GM21390 (cell line): Measurements from ENCODE around the gene MPP1.
A peak's percentile ranks its signal among the peaks of the same experiment; 100 is the strongest.
"Not testable (repeated sequence)": the region's sequence is repeated elsewhere in the genome, so short reads cannot be mapped to it uniquely, and the experiment has no call there.

Source experiments
- ATAC-seq: cut with Tn5 transposase; IDR thresholded peaks from one replicate; pipeline ENCODE4 v1.9.1; 2021; ENCODE audit not compliant: unreplicated experiment

The MPP1 gene

GRCh38 chrX:154804957-154805695 lies at the start of gene MPP1:
MPP1 (minus strand) TSS chrX:154805485; CDS start chrX:154805373, 112 bp downstream.
- ATAC-seq, result peak; percentile 93

GRCh38 chrX:154850957-154851611 lies 45.8 kb upstream of the MPP1 start:
- ATAC-seq, result no peak

- no peak for ATAC-seq
Observed at GRCh38 chrX:154840856-154841255, 35.6 kb upstream of the MPP1 start.

GRCh38 chrX:154836163-154836562 lies 30.9 kb upstream of the MPP1 start:
- no peak for ATAC-seq

GRCh38 chrX:154834562-154834961 lies 29.3 kb upstream of the MPP1 start, which contains the start of gene SMIM9:
SMIM9 (minus strand) TSS chrX:154834662; CDS start chrX:154830856, 3,806 bp downstream.
- ATAC-seq, result no peak

GRCh38 chrX:154833746-154834274 lies 28.5 kb upstream of the MPP1 start:
- no peak for ATAC-seq

GRCh38 chrX:154829926-154830442 lies 24.7 kb upstream of the MPP1 start:
- ATAC-seq, result no peak

GRCh38 chrX:154829134-154829533 lies 23.8 kb upstream of the MPP1 start:
- ATAC-seq, result no peak

- no peak for ATAC-seq
Observed at GRCh38 chrX:154828016-154828408, 22.7 kb upstream of the MPP1 start.

GRCh38 chrX:154827194-154828015 lies 22.1 kb upstream of the MPP1 start:
- ATAC-seq, result peak; percentile 95

GRCh38 chrX:154825586-154825985 lies 20.3 kb upstream of the MPP1 start:
- ATAC-seq, result not testable (repeated sequence)

- no peak for ATAC-seq
Observed at GRCh38 chrX:154824638-154825037, 19.4 kb upstream of the MPP1 start.

- ATAC-seq, result no peak
Observed at GRCh38 chrX:154822029-154822428, 16.7 kb upstream of the MPP1 start.

GRCh38 chrX:154821523-154821922 lies 16.2 kb upstream of the MPP1 start:
- ATAC-seq, result no peak

- ATAC-seq, result no peak
Observed at GRCh38 chrX:154819771-154820341, 14.6 kb upstream of the MPP1 start.

GRCh38 chrX:154818916-154819770 lies 13.9 kb upstream of the MPP1 start:
- ATAC-seq, result no peak

GRCh38 chrX:154817048-154817618 lies 11.8 kb upstream of the MPP1 start:
- ATAC-seq, result not testable (repeated sequence)

- ATAC-seq, result not testable (repeated sequence)
Observed at GRCh38 chrX:154816326-154816898, 11.1 kb upstream of the MPP1 start.

GRCh38 chrX:154815274-154815818 lies 10.1 kb upstream of the MPP1 start:
- no peak for ATAC-seq
